NCI-H1048 (cell line): ENCODE measurements around the gene NEU2.

ENCODE experiments used
- DNase-seq: peaks from one replicate; lab custom pipeline; 2025; lab: John Stamatoyannopoulos, UW

Gene NEU2

DNA sequence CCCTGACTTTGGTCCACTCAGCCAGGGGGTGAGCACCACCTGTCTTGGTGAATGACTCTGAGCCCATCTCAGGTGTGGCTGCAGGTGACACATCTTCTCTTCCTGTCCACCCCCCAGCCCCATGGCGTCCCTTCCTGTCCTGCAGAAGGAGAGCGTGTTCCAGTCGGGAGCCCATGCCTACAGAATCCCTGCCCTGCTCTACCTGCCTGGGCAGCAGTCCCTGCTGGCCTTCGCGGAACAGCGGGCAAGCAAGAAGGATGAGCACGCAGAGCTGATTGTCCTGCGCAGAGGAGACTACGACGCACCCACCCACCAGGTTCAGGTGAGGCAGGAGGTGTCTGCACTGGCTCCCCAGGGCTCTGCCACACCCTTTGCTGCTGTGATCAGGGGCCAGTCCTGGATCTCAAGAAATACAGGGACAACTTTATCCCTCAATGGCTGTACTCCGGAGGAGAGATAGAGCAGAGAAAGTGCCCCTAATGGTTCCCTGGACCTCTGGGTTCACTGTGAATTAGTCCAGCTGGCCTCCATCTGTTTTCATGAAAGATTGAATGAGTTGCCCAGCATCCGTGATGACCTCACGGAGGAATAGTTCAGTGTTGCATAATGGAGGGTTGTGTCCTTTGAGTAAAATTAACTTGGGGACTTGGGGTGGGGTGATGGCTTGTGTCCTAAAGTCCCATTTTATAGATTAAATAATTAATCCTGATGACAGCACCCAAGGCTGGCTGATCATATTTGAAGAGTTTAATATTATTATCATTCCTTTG lies at the start of gene NEU2:
NEU2 (plus strand) TSS at position 122 of the 770 bp plus-strand sequence; CDS start at position 122, 0 bp downstream.
- no peak for DNase-seq

GRCh38 chr2:232982926-232983668 lies 49.4 kb upstream of the NEU2 start:
- DNase-seq: no peak

DNA sequence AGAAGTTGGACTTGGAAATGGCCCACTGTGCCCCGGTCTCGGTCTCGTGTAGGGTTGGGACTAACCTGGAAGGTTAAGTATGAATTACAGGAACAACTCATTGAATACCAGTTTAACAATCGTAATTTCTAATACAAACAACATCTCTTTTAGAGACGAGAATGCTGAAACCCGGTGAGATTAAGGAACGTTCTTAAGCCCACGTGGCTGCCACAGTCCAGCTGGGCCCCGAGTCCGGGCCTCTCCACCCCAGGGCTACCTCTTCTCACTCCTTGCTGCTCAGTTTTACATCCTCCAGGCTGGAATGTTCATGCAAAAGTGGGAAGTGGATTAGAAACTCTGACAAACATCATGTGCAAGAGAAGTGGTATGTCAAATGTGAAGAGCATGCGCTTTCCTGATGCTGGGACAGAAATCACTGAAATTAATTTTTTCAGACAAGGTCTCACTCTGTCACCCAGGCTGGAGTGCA lies 48.8 kb upstream of the NEU2 start:
- no peak for DNase-seq

GRCh38 chr2:232984451-232985207 lies 47.8 kb upstream of the NEU2 start:
- no peak for DNase-seq

- no peak for DNase-seq
Measured at GRCh38 chr2:232986155-232986554, 46.3 kb upstream of the NEU2 start.

DNA sequence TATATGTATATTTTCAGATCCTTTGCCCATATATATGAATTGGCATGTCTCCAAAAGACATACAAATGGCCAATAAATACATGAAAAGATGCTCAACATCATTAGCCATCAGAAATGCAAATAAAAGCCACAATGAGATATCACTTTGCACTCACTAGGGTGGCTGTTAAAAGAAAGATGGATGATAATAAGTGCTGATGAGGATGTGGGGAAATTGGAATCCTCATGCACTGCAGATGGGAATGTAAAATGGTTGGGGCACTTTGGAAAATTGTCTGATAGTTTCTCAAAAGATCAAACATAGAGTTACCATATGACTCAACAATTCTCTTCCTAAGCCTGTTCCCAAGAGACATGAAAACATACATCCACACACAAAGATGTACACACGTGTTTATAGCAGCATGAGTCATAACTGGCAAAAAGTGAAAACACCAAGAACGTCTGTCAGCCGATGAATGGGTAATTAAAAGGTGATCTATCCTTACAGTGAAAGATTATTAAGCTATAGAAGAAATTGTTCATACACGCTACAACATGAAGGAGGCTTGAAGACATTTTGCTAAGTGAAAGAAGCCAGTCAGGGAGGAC lies 39.1 kb upstream of the NEU2 start:
- no peak for DNase-seq

GRCh38 chr2:232994446-232994845 lies 38.0 kb upstream of the NEU2 start:
- no peak for DNase-seq

DNA sequence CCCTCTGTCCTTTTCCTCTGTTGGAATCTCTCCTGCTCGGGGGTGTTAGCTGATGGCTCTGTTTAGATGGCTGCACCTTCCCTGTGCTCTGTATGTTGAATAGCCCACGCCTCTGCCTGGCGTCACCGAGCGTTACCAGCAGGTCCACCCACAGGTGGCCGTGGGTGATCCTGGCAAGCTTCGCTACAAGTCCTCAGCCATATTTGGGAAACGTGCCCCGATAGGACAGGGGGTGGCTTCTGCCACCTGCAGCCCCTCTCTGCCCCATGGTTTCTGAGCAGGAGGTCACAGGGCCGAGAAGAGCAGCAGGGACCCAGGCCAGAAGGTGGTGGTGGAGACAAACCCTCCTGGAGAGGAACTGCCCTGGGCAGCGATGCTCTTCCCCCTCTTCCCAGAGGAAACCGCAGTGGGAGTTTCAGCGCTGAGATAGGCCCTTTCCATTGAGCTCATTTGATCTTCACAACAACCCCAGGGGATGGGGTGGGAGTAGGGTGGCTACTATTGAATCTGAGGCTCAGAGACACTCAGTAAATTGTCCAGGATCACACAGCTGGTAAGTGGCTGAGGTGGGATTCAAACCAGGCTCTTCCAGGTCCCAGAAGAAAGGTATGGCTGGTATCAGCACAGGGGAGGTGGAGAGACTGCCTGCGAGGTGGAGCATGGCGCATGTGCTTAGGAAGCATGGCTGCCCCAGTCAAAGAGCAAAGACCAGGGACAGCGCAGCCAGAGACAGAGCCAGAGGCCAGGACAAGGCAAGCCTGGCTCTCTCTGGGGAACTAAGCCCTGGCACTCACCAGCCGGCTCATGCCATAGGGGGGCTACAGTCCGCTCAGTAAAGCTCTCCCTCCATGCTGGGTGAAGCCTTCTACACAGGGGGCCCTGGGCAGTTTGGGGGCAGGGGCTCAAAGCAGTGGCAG lies 34.5 kb upstream of the NEU2 start:
- DNase-seq: no peak

GRCh38 chr2:232998666-232998985 lies 33.8 kb upstream of the NEU2 start:
- no peak for DNase-seq

- DNase-seq: no peak
Measured at GRCh38 chr2:232999354-232999753, 33.1 kb upstream of the NEU2 start.

DNA sequence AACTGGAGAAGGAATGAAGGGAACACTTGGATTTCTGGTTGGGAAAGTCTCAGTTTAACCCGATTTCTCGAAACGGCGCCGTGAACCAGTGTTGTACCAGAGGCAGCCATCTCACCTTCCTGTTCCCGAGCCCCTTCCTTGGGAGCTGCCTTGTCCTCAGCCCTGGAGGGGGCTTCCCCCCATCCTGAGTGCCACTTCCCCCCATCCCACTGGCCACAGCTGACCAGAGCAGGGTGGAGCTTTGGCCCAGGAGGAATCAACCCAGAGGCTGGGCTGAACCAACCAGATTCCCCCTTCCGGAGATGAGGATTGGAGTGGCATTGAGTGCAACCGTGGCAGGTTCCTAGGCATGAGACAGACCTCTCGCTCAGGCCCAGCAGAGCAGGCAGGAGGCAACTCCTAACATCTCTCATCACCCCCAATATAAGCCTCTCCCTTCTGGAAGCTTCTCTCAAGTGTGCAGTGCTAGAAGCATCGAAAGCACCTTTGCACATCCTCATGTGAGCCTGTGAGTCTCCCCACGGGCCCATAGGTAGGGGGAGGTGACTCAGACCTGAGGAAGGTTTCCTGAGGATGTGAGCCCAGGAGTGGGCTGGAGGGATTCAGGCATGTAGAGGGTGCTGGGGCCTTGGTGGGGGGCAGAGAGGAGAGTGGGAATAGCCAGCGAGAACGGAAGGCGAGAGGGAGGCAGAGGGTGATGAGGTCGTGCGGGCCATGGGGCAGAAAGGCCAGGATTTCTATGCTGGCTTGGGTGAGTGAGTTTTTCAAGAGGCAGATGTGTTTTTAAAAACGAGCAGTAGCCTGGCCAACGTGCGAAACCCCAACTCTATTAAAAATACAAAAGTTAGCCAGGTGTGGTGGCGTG lies 31.4 kb upstream of the NEU2 start:
- DNase-seq: no peak

- DNase-seq: no peak
Measured at GRCh38 chr2:233002829-233003657, 29.4 kb upstream of the NEU2 start.

DNA sequence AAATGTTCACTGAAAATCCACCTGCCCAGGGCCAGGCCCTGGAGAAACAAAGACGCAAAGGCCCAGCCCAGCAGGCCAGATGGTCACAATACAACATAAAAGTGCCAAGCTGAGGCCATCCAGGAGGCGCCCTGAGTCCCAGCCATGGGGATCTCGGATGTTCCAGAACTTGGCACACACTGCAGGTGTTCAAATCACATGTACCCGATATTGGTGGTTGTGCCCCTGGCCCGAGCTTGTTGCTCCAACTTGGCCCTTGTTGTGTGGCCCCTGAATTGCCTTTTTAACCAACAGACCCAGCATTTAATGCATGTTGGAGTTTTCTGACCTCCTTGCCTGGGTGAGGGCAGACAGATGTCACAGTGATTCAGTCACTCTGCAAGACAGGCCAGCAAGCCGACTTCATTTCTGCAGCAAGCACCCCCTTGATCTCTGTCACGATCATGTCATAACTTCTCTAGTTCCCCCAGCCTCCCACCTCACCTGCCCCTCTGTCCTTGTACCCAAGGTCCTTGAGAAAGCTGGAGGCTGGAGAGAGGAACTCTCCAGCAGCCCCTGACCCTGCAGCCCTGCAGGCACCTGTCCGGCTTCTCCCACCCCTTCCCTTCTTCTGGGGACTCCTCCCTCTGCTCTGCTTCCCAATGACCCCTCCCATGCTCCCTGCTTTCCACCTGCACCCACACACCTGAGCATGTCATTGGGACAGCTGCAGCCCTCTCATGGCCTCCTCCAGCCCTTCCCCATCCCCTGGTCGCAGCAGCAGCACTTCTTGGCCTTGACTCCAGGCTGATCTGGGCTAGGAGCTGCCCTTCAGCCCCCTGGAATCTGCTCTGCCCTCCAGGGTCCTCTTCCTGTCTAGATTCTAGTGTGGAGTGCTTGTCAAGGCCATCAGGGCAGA lies 28.6 kb upstream of the NEU2 start:
- no peak for DNase-seq

DNA sequence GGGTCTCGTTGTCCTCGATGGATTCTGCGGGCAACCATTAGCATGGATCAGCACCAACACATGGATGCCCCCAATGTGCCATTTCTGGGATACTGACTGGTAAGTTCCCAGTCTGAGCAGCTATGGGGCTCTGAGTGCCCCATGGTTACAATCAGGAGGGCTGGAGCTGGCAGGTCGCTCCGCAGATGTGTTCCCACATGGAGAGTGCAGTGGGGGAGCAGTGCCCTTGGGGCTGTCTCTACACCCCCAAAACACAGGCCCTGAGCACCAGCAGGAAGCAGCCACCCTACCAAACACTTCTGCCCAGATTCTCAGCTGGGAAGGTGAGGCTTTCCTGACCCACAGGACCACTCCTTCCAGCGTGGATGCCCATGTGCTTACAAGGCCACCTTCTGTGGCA lies 27.4 kb upstream of the NEU2 start:
- no peak for DNase-seq

- DNase-seq: no peak
Measured at GRCh38 chr2:233006648-233007047, 25.8 kb upstream of the NEU2 start.

- DNase-seq: no peak
Measured at GRCh38 chr2:233007270-233007669, 25.2 kb upstream of the NEU2 start.

GRCh38 chr2:233007739-233008138 lies 24.7 kb upstream of the NEU2 start:
- DNase-seq: no peak

DNA sequence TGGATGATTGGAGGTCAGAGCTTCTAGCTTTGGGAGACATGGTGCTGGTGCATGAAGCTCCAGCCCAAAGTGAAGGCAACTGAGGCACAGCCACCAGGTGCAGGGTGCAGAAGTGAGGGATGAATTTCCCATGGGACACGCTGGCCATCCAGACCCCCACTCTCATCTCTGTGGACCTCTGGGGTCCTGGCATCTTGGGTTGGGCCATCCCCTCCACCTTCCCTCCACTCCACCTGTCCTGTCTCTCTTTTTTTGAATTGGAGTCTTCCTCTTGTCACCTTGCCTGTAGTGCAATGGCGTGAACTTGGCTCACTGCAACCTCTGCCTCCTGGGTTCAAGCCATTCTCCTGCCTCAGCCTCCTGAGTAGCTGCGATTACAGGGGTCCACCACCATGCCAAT lies 22.8 kb upstream of the NEU2 start:
- no peak for DNase-seq
